Stimulated activated CD4-positive, alpha-beta T cell treated with anti-CD3 and anti-CD28 coated beads, Interleukin-4, amount 100 ng/mL, for 48 hours (primary cell): ENCODE data around the gene DCLK1.

Experiments used
- DNase-seq, 2 donors: peaks; one replicate each; pipeline ENCODE4 v3.0.0-alpha.2; 2020; ENCODE audit warnings: low read depth in 2 of 2

The DCLK1 gene

DNA sequence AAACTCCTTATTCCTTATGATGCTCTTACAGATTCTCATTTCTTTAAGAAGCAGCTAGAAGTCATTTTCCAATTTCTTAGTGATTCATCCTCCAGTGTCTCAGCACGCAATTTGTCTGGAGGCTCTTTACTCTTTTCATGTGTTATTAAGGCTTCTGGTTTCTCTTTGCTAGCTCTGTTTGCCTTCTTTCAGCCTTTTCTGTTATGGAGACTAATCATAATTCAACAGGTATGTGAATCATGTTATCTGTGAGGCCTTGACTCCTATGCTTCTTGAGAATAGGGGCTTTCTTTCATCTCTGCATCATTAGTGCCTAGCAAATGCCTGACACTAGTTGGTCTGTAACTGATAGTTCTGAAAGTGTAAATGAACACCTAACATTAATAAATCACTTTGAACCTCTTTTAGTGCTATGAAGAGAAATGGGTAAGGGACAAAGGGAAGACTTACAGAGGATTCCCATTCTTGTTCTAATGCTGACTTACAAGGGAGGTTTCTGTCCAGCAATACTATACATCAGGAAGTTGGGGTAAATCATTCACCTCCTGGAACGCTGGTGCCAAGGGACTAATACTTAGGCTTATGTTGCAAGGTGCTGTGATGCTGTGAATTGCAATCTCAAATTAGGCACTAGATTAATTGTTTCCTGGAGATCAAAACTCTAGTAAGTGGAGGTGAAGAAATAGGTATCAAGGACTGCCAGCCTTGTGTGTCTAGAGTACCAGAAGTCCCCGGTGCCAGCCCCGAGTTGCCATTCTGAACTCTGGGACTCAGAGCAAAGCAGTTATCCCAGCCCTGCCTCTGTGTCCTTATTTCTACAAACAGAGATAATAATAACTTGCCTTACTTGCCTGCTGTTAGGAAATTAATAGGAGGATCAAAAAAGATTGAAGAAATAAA lies 265.6 kb downstream of the DCLK1 start:
- DNase-seq = no peak

DNA sequence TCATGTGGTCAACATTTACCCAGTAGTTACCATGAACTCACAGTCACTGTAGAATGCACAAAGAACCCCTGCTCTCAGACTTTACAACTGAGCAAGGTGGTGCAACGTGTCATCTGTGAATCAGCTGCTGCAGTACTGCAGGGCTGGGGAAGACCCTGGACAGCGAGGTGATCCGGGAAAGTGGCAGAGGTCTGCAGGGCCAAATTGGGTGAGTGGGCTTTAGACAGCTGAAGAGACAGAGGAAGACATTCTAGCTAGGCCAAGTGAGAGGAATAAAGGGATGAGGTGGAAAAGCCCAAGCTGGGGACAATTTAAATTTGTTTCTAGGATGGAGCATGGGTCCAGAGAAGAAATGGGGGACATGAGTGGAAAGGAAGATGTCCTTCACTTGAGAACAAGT lies 270.5 kb downstream of the DCLK1 start:
- DNase-seq = no peak

GRCh38 chr13:35859981-35860380 lies 271.2 kb downstream of the DCLK1 start:
- DNase-seq = no peak

DNA sequence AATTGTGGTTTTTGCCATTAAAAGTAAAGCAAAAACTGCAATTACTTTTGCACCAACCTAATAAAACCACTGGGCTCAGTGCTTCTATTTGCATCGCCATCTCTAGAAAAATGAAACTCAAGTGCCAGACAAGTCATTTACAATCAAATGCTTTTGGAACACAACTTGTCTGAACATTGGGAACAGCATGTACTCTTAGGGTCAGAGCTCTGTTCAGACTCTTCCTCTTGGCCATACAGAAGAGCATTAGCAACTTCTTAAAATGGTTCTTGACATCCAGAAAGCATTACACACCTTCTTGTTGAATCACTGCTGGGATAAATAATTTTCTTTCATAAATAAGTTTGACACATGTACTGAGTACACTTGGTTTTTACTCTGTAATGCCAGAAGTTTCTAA lies 272.5 kb downstream of the DCLK1 start:
- DNase-seq = no peak

DNA sequence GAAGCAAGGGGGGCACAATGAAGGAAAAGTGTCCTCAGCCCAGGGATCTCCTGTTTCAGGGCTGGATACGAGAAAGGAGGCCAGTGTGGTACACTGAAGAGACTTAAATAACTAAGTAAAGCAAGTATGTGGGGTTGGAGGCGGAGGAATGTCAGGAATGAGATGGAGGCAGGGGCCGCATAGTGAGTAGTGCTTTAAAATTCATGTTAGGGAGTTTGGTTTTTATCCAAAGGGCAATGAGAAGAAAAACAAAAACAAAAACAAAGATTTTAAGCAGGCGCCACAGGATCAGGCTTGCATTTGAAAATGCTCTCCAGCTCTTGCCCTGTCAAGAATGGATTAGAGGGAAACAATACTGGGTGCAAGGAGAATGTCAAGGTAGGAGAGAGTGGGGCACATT lies 273.4 kb downstream of the DCLK1 start:
- no peak for DNase-seq

DNA sequence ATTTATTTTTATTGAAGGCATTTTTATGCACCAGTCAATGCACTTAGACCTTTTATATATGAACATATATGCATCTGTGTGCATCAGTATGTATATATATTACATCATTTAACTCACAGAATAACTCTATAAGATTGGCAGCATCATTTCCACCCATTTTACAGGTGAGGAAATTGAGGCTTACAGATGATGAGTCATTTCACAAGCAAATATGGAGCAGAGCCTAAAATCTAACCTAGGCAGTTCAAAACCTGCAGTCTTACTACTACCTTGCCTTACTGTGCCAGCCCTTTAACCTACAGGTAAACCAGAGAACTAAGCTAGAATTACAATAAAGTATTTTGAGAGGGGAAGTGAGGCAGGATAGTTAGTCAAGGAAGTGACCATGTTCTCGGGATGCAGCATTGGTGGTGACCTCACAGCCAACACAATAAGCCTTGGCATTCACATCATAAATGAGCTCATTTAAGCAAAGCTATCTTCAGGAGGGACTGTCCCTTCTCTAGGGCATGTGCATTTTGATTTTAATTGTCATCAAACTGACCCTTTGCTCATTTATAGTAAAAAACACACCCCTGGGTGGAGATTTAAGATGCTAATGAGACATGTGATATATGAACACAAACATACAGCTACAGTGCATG lies 274.3 kb downstream of the DCLK1 start:
- no peak for DNase-seq

- no peak for DNase-seq
Measured at GRCh38 chr13:35856084-35856483, 275.1 kb downstream of the DCLK1 start.

GRCh38 chr13:35855531-35856019 lies 275.6 kb downstream of the DCLK1 start:
- DNase-seq = no peak

DNA sequence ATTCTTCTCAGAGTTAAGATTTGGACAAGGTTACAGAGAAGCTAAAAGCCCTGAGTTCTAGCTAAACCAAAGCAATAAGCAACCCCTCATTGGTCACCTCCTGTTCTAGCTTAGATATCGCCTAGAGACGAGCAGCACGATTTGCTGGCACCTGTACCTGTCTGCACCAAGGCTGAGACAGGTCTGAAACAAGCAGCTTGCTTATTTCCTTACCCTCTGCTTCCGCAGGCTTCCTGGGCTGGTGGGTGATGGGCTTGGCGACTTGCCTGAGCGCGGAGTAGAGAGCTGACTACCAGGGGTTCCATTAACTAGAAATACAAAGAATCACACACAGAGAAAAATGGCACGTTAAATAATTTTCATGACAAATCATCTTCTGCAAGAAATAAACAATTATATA lies 276.9 kb downstream of the DCLK1 start:
- no peak for DNase-seq

- no peak for DNase-seq
Measured at GRCh38 chr13:35851881-35852280, 279.3 kb downstream of the DCLK1 start.

- DNase-seq = no peak
Measured at GRCh38 chr13:35851356-35851755, 279.8 kb downstream of the DCLK1 start.

DNA sequence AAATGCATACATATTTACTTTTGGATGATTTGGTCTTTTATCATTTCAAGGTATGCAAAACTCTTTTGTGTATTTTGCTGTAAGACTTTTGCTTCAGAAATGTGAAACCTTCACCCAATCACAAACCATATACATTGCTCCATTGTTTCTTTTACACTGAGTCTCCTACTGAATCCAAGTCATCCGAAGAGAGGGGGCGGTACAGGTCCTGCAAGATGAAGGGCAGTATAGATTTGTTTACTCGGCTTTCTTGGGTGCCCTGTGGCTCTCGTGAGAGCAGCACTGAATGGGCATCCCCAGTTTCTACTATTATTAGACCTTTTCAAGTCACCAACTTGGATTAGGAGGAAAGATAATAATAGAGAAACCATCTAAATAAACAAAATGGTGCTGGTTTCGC lies 280.6 kb downstream of the DCLK1 start:
- DNase-seq = no peak

DNA sequence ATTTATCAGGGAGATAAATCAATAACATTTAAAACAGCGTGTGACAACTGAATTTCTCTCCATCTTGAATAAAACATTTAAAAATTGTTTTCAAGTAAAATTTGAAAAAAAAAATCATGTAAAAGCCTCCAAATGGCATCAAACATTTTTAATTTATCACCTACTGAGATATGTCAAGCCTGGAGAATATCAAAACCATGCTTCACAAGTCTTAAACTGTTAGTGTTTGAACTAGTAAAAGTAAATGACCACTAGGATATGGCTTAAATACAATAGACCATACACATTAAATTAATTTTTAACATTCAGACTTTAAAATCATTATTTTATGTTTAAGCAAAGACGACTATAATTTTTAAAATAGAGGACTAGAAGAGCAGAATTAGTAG lies 281.9 kb downstream of the DCLK1 start:
- no peak for DNase-seq

DNA sequence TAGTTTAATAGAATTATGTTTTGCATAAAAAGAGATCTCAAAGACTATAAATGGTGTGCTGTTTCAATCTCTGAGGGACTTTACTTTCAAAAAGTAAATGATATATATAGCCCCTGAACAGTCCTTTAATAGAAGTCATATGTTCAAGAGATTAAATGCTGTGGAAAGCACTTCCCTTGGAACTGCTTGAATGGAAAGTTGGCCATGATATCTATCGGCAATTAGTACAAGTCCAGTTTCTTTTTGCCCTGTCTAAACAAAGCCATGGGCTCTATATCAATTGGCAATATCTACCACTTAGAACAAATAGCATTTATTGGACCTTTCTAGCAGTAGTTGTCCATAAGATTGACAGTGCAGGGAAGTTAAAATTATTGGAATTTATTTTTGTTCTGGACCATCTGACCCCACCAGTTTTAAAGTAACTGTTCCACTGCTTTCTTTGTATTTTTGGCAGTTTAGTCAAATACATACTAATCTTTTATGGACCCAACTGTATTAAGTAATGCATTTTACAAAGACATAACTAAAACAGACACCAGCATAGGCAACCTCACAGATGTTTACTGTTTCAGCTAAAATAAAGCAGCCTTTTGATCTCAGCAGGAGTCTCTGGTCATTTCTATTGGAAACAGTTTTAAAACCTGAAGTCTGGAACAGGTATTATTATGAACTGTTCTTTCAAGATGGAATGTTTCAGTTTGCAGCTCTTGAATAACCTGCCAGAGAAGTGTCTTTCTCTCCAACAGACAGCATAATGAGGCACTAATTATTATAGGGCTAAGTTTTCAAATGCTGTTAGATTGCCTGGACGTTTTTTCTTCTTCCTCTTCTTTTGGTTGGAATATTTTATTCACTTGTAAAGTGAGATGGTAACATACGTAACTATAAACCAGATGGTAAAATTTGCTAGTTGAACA lies 282.6 kb downstream of the DCLK1 start:
- DNase-seq = no peak

DNA sequence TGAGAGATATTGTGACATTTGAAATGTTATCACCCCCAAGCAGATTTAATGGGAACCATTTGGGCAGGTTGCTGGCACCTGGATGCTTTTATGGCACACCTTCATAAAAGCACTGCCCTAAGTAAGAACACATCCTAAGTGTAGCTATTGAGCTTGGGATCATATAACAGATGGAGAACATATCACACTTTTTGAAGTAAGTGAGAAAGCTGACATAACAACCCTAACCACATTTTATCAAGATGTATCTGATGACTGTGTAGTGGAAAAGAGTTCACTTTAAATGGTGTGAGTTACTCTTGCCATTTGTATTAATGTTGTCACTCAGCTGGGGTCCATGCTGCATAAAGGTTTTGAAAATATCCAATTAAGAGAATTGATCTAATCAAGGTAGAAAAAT lies 287.9 kb downstream of the DCLK1 start:
- no peak for DNase-seq

- no peak for DNase-seq
Measured at GRCh38 chr13:35841060-35841521, 290.1 kb downstream of the DCLK1 start.

- DNase-seq = no peak
Measured at GRCh38 chr13:35839806-35840205, 291.4 kb downstream of the DCLK1 start.

DNA sequence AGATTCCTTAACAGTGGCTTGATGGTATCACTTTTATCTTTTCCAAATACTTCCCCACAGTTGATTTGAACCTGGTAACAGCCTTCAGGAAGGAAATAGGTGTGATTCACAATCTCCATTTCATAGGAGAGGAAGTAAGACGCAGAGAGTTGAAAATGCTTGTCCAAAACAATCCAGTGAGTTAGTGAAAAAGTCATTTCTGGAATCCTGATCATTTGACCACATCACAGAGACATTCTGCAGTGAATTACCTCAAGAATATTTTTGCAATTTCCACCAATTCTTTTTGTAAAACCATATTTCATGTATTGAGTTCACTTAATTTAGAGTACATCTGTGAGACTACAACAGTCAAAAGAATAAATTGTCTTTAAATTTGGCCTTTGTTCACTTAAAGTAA lies 292.8 kb downstream of the DCLK1 start:
- no peak for DNase-seq

DNA sequence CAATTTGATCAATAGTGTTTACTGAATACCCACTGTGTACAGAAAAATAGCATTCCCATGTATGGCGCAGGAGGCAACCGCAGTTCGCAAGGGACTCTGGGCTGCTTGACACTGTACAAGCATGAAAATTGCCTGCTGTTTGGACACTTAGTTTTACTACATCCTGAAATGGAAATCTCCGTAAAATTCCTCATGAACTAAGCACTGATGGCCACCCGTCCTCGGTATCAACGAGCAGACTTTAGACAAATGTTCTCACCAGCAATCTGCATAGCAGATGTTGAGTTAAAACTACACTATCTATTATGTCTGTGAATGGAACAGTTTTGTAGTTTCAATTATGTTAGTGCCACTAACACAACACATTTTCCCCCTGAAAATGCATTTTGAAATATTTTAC lies 294.7 kb downstream of the DCLK1 start:
- DNase-seq = no peak

DNA sequence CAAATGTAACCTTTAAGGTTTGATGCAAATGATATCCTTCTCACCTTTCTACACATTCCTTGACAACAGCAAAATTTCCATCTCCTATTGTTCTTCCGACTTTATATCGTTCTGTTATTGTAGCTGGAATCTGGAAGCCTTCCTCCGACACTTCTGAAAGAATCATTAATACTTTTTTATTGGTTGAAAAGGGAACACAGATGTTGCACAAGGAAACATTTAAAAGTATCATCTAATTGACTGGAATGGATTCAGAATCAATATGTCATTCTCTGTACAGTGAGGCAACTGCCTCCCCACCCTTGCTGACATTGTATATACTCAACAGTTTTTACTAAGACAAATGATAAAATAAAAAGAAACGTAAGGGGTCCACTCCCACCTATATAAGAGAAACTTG lies 295.2 kb downstream of the DCLK1 start:
- DNase-seq = no peak

- DNase-seq = no peak
Measured at GRCh38 chr13:35833608-35834275, 297.4 kb downstream of the DCLK1 start.
